ENCODE results near the gene ARPIN. TPM values are rescaled to one million over a fixed set of nuclear protein-coding genes. Genes with fewer than 3 reads are reported as not detected.

The ARPIN gene
- total and polyA plus RNA-seq, 9 of the 15 experiments (the other 6 are each of a cell fraction or from before 2014, with no cell fraction given) = not detected

DNA sequence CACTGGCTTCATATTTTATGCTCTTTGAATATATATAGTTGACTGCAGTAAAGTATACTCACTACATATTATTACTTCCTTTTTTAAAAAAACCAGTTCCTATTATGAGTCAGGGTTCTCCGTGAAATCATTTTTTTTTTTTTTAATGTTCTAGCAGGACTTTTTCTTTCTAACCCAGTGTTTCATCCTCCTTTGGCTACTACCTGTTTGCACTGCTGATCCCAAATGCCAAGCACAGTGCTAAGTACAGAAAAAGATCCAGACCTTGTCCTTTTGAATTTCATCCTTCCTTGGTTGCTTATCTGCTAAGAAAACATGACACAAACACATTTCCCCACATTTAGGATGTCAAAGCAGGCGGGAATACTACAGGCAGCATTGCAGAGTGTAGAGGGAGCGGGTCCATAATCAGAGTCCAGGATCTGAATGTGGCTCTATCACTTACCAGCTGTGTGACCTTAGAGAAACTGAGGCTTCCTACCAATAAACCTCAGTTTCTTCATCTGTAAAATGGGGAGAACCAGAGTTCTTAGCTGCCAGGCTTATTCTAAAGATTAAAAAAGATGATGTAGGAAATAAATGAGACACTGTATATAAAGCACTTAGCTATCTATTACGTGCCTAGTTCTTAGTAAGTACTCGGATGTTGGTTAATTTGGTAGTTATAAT, 60.9 kb downstream of the ARPIN start (continued):
- TF ChIP-seq, protein P1, sequence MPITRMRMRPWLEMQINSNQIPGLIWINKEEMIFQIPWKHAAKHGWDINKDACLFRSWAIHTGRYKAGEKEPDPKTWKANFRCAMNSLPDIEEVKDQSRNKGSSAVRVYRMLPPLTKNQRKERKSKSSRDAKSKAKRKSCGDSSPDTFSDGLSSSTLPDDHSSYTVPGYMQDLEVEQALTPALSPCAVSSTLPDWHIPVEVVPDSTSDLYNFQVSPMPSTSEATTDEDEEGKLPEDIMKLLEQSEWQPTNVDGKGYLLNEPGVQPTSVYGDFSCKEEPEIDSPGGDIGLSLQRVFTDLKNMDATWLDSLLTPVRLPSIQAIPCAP (CRISPR knock-in tag; IDR thresholded peaks at IDR 0.05; ENCODE audit: borderline replicate concordance) = no peak
- no peak for TF ChIP-seq DMBX1 (CRISPR knock-in tag; IDR thresholded peaks at IDR 0.05; ENCODE audit: borderline replicate concordance)
- no peak for TF ChIP-seq KAT7 (CRISPR knock-in tag; IDR thresholded peaks at IDR 0.05; ENCODE audit: borderline replicate concordance)
- no peak for TF ChIP-seq ZNF707 (CRISPR knock-in tag; conservative IDR thresholded peaks at IDR 0.05)
- TF ChIP-seq ARID1B (IDR thresholded peaks at IDR 0.05) = no peak
- TF ChIP-seq RBM17 (IDR thresholded peaks at IDR 0.05; ENCODE audit: borderline replicate concordance, low read depth, low read length) = no peak
- TF ChIP-seq BCOR (IDR thresholded peaks at IDR 0.05) = peak; percentile 77
- TF ChIP-seq TEAD2 (tag; IDR thresholded peaks at IDR 0.05) = no peak

DNA sequence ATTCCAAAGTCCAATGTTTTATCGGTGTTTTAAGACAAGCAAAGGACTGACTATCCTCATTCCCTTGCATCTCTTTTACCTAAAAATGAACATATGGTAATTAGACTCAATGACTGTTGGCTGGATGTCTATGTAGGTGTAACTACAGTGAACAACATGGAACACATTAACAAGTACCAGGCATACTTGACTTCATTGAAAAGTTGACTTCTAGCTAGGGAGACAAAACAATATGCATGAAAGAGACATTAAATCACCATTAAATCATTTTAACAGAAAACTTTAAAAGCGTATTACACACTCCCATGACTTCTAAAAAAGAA, 63.8 kb downstream of the ARPIN start:
- Histone ChIP-seq H2AFZ (ENCODE audit: low read depth, low read length) (no peak overlapping the region), H3K9me3 (replicated peaks; ENCODE audit: control insufficient read depth, insufficient read depth, low read depth, low read length) (no peaks in the 10 kb centered on the region), H3K4me3 (no peak overlapping the region), H3K4me1 (replicated peaks in 1 of 2; ENCODE audit: control insufficient read depth in 2 of 2, insufficient read depth in 2 of 2, low read length in 2 of 2) (peaks cover 0 to 8% of the 10 kb centered on the region in 2 experiments; a peak in 2 of 5 replicates), H3K9ac (ENCODE audit: insufficient read depth in 1 of 2, low read depth in 2 of 2, low read length in 2 of 2) (no peak overlapping the region), H3K36me3 (ENCODE audit: control insufficient read depth, insufficient read depth, low read length) (peaks cover 41% of the 10 kb centered on the region; the same call in 2 of the 3 replicates), H3K4me2 (ENCODE audit: insufficient read depth, low read length) (no peak overlapping the region), H3K9me1 (ENCODE audit: control insufficient read depth, insufficient read depth, low read length) (peaks cover 4% of the 10 kb centered on the region), H3K27me3 (ENCODE audit: control insufficient read depth in 2 of 2, insufficient read depth in 2 of 2, low read length in 2 of 2) (no peaks in the 10 kb centered on the region), H4K20me1 (replicated peaks; ENCODE audit: control insufficient read depth, insufficient read depth, low read length) (no peaks in the 10 kb centered on the region), H3K79me2 (ENCODE audit: control insufficient read depth, insufficient read depth, low read length) (no peaks in the 10 kb centered on the region), H3K27ac (ENCODE audit: extremely low read depth, low read depth, low read length) (peak overlapping the region; percentile 54; the same call in 1 of the 3 replicates)
- no peak for DNase-seq (ENCODE audit: extremely low read depth in 1 of 4, low spot score in 3 of 4)
- no peak for FAIRE-seq
- ChIA-PET POLR2A (no interaction called here), CTCF (ENCODE audit: low intra/inter-chr PET ratio) (no interaction called here)
- WGBS (ENCODE audit: insufficient coverage, low coverage, missing lambda C conversion rate) = 74% methylated on average over 2 of the region's 2 CpGs
- in situ Hi-C loops (cut with MboI) = no loop called here
- BruUV-seq (replicated peaks) = no TSS peak
- intact Hi-C loops (cut with micrococcal nuclease) = no loop called here
- no peak for ATAC-seq
- TF ChIP-seq CBX1 (IDR thresholded peaks at IDR 0.05; ENCODE audit: low read depth) (no peak), ZFX (CRISPR knock-in tag; IDR thresholded peaks at IDR 0.05) (no peak), SIN3A (IDR thresholded peaks at IDR 0.05; ENCODE audit: borderline replicate concordance in 2 of 2, control insufficient read depth in 1 of 2, low read depth in 2 of 2, low read length in 2 of 2) (no peak), LEF1 (IDR thresholded peaks at IDR 0.05) (no peak), RFX1 (IDR thresholded peaks at IDR 0.05) (no peak), NR3C1 (CRISPR knock-in tag; IDR thresholded peaks at IDR 0.05) (no peak), YBX1 (IDR thresholded peaks at IDR 0.05) (no peak), ZBTB7A (IDR thresholded peaks at IDR 0.05; ENCODE audit: borderline replicate concordance, control insufficient read depth, low read depth, low read length) (no peak), HLTF (IDR thresholded peaks at IDR 0.05) (no peak), SRF (CRISPR knock-in tag; IDR thresholded peaks at IDR 0.05) (no peak)
- TF ChIP-seq, protein P2, sequence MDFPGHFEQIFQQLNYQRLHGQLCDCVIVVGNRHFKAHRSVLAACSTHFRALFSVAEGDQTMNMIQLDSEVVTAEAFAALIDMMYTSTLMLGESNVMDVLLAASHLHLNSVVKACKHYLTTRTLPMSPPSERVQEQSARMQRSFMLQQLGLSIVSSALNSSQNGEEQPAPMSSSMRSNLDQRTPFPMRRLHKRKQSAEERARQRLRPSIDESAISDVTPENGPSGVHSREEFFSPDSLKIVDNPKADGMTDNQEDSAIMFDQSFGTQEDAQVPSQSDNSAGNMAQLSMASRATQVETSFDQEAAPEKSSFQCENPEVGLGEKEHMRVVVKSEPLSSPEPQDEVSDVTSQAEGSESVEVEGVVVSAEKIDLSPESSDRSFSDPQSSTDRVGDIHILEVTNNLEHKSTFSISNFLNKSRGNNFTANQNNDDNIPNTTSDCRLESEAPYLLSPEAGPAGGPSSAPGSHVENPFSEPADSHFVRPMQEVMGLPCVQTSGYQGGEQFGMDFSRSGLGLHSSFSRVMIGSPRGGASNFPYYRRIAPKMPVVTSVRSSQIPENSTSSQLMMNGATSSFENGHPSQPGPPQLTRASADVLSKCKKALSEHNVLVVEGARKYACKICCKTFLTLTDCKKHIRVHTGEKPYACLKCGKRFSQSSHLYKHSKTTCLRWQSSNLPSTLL (IDR thresholded peaks at IDR 0.05) = no peak
- TF ChIP-seq, protein P3, sequence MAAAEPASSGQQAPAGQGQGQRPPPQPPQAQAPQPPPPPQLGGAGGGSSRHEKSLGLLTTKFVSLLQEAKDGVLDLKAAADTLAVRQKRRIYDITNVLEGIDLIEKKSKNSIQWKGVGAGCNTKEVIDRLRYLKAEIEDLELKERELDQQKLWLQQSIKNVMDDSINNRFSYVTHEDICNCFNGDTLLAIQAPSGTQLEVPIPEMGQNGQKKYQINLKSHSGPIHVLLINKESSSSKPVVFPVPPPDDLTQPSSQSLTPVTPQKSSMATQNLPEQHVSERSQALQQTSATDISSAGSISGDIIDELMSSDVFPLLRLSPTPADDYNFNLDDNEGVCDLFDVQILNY (CRISPR knock-in tag; IDR thresholded peaks at IDR 0.05) = no peak
